Measurements from ENCODE around the gene C18orf54.

- TF ChIP-seq CTCF (IDR thresholded peaks at IDR 0.05; ENCODE audit: extremely low read depth in 1 of 2, insufficient read depth in 1 of 2, low read depth in 1 of 2, low read length in 2 of 2) (no peak), POLR2A (IDR thresholded peaks at IDR 0.05; ENCODE audit: low read depth, low read length) (no peak), EZH2 (IDR thresholded peaks at IDR 0.05; ENCODE audit: borderline replicate concordance, low read depth, low read length, severe bottlenecking) (no peak), POLR2AphosphoS5 (IDR thresholded peaks at IDR 0.05; ENCODE audit: insufficient read depth, low read depth, low read length) (no peak), MAX (IDR thresholded peaks at IDR 0.05; ENCODE audit: insufficient read depth, insufficient read length) (no peak)
Observed at GRCh38 chr18:54323561-54323960, 34.1 kb upstream of the C18orf54 start.

All from endothelial cell of umbilical vein (primary cell).